Right lobe of liver (tissue), 4 donors: Measurements from ENCODE around the gene UFC1.

Experiments used
- POLR2A ChIP-seq: fragments of 450-650 bp; IDR thresholded peaks from one replicate; pipeline ENCODE4 v1.6.1; 2017; ENCODE audit warnings: antibody characterized with exemption, mild to moderate bottlenecking
- TF ChIP-seq, protein P1 (sequence below), 4 donors: fragments of 200-600 bp in 3 of 4; fragments of 450-650 bp in 1 of 4; IDR thresholded peaks; one replicate each; pipeline versions ENCODE4 v1.5.1 to v1.8.0; 2016 to 2022; ENCODE audit warnings: antibody characterized with exemption in 4 of 4, mild to moderate bottlenecking in 2 of 4
- donor health status: DM: no; HTN: no; CAD: no.
- donor health status: DM: no; HTN: no; CAD: no.
- donor health status: DM: no; HTN: yes; CAD: no.

DNA sequence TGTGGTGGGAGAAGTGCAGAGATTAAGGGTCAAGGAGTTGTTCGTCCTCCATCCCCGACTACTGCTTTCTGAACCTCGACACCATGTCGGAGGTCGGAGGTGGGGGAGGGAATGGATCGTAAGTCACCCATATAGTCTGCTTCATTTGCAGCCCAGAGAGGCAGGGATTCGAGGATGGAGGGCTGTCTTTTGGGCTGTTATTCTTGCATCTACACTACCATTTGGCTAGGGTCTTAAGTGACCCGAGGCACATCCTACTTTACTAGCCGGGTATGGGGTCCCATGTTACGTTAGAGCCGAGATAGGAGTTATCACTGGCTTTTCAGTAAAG is 6.1 kb downstream of the UFC1 start:
- TF ChIP-seq, protein P1, sequence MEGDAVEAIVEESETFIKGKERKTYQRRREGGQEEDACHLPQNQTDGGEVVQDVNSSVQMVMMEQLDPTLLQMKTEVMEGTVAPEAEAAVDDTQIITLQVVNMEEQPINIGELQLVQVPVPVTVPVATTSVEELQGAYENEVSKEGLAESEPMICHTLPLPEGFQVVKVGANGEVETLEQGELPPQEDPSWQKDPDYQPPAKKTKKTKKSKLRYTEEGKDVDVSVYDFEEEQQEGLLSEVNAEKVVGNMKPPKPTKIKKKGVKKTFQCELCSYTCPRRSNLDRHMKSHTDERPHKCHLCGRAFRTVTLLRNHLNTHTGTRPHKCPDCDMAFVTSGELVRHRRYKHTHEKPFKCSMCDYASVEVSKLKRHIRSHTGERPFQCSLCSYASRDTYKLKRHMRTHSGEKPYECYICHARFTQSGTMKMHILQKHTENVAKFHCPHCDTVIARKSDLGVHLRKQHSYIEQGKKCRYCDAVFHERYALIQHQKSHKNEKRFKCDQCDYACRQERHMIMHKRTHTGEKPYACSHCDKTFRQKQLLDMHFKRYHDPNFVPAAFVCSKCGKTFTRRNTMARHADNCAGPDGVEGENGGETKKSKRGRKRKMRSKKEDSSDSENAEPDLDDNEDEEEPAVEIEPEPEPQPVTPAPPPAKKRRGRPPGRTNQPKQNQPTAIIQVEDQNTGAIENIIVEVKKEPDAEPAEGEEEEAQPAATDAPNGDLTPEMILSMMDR (IDR thresholded peaks at IDR 0.05), result no peak
- TF ChIP-seq POLR2A, result no peak
